B cell (primary cell): ENCODE results near the gene FOXN1.

Source experiments
- EZH2 ChIP-seq: IDR thresholded peaks from 2 replicates; pipeline ENCODE4 v1.6.1; 2012; ENCODE audit warnings: borderline replicate concordance, low read depth, mild to moderate bottlenecking, moderate library complexity, low read length; ENCODE audit not compliant: insufficient read depth, poor library complexity, severe bottlenecking
- TF ChIP-seq, protein P1 (sequence below): fragments of 200-600 bp; IDR thresholded peaks from one replicate; pipeline ENCODE4 v1.8.0; 2022; ENCODE audit warnings: antibody characterized with exemption, mild to moderate bottlenecking

DNA sequence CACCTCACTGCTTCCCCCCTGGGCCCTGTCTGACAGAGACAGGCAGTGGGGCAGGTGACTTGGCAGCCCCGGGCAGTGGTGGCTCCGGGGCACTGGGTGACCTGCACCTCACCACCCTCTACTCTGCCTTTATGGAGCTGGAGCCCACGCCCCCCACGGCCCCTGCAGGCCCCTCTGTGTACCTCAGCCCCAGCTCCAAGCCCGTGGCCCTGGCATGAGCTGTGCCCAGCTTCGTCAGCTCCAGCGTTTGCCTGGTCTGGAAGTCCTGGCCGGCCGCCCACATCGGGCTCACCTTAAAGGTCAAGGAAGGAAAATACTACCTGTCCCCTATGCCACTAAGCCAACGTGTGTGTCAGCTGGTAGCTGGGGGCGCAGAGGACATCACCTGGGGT lies 31.1 kb downstream of the FOXN1 start:
- TF ChIP-seq, protein P1, sequence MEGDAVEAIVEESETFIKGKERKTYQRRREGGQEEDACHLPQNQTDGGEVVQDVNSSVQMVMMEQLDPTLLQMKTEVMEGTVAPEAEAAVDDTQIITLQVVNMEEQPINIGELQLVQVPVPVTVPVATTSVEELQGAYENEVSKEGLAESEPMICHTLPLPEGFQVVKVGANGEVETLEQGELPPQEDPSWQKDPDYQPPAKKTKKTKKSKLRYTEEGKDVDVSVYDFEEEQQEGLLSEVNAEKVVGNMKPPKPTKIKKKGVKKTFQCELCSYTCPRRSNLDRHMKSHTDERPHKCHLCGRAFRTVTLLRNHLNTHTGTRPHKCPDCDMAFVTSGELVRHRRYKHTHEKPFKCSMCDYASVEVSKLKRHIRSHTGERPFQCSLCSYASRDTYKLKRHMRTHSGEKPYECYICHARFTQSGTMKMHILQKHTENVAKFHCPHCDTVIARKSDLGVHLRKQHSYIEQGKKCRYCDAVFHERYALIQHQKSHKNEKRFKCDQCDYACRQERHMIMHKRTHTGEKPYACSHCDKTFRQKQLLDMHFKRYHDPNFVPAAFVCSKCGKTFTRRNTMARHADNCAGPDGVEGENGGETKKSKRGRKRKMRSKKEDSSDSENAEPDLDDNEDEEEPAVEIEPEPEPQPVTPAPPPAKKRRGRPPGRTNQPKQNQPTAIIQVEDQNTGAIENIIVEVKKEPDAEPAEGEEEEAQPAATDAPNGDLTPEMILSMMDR: no peak
- no peak for TF ChIP-seq EZH2
